GM19023 (cell line): ENCODE results near the gene FAM240B.

Source experiments
- ATAC-seq: cut with Tn5 transposase; IDR thresholded peaks from one replicate; pipeline ENCODE4 v1.9.1; 2021; ENCODE audit warnings: mild to moderate bottlenecking, moderate library complexity; ENCODE audit not compliant: unreplicated experiment

FAM240B gene

DNA sequence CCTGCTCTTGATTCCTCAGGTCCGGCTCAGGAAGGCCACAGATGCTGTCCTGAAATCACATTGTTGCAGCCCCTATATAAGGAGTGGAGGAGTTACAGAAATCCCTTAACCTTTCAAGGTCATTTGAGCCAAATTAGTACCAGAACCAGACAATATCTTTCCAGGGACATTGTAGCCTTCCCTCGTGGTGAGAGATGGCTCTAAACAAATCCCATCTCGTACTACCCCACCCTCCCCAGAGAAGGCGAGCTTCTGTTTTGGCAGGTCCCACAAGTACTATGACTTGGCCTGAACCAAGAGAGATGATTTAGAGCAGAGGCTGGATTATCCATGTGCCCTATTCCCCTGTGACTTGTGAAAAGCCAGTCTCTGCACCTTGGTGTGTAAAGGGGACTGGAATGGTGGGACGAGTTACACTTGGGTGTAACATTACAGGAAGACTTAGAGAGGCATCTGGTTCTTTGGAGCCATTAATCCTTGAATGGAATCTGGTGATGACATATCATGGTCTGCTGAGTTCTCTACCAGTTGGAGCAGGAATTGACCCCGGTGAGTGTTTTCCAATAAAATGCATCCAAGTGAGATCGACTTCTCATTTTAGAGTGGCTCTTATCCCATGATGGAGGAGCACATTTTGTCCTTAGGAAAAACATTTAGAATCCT is at the start of gene FAM240B:
FAM240B (minus strand) TSS at position 51 of the 663 bp plus-strand sequence. CDS start 16,134 bp downstream, outside the sequence.
- no peak for ATAC-seq

DNA sequence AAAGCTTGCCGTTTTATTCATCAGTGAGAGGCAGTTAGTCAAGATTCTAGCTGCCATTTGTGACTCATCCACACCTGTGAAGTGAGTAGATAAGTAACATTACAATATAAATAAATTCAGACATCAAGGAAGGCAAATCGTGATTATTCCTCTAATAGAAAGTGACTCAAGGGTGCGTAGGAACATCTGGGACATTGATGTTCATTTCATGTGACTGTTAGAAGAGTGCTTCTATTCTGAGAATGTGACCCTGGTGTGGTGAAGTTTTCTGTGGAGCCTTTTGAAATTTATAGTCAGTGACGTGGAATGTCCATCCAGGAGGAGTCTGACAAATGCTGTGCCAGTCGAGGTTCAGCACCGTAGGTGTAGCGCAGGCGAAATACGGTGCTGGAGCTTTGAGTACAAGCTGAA is 48.4 kb upstream of the FAM240B start:
- no peak for ATAC-seq

DNA sequence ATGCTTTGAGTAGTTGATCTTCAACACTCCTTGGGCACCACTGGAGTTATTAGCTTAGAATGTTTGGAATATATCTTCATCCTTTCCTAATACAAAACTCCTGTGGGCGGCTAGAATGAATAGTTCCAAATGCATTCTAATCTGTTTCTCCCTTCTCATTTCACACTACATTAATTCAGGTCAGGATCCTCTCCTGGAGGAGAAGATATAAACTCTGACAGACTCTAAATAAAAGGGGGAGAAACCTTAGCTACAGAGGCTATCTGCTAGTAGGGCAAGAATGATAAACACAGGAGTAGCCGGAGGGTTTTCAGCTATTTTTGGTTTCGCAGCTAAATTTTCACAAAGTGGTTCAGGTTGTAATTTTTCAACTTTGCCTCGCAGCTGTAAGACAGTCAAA is 45.2 kb upstream of the FAM240B start:
- no peak for ATAC-seq

DNA sequence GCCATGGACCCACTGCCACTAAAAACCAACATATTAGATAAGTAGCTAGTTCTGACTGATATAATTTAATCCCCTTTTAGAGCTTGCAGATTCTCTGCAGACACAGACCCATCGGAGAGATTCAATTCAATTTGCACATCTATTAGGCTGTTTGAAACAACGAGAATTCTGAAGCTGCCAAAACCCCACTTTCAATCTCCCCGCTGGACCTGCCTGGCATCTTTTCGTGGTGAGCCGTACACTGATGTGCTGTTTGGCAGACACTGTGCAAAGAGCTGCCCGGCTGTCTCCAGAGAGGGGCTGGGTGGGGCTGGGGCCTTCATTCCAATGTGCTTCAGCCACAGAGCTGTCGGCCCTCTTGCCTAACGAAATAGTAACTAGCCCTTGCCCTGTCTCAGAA is 42.1 kb upstream of the FAM240B start:
- ATAC-seq: no peak

DNA sequence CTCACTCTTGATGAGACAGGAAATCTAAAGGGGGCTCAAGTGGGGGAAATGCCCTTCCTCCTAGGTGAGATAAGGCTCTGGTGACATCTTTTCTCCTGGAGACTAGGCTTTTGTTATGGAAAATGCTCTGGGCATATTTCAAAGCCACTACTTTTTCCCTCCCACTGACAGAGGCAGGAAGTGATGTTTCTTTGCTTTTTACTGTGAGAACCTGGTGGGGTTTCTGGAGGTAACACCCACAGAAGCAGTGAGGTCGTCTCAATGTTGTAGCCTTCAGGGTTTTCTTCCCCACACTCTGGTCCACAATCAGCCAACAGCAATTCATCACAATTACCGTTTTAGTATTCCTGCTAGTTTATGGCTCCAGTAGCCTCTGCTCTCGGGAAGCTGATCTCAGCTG is 41.4 kb upstream of the FAM240B start:
- ATAC-seq: no peak

DNA sequence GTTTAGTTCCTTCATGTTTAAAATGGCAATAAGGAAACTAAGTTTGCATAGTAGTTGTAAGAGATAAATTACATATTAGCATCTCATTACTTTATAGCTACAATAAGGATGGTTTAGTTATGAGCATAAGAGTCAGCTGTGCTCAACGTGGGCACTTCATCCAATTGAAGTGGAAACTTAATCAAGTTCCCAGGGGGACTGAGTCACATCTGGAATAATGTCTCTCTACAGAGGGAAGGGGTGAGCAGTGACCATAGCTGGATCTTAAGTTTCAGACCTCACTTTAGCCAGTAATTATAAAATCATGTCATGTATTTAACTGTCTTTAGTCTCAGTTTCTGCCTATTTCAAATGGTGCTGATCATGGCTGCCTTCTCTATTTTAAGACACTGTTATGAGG is 36.8 kb upstream of the FAM240B start:
- ATAC-seq: no peak

DNA sequence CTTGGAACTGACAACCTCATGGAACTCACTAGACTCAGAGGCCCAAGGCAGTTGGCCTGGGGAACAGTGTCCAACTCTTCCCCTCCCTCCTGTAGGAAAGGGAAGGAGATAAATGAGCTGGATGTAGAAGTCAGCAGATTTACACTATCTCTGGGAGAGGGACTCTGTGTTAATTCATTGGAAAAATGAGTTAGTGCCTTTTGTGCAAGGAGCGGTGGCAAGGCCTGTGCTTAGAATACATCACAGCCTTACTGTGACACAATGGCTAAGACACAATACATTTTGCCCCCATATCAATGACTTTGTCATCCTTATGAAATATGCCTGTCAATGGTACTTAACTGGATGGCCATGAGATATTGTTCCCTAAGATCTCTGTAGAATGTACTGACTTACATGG is 28.0 kb upstream of the FAM240B start:
- ATAC-seq: no peak

DNA sequence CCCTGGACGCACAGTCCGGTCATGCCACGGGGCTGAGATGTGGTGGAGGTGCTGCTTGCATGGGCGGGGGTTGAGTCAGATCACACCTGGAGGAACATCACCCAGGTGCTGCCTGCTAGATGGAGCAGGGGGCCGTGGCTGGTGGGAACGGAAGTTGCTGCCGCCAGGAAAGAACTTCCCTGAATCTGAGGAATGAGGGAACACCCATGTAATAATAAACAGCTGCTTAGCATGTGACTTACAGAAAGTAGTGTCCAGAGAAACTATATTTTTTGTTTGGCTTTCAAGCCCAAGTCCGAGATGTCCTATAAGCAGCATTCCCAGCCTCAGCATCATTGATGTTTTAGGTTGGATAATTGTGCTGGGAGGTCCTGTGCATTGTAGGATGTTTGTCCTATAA is 27.1 kb upstream of the FAM240B start:
- no peak for ATAC-seq

DNA sequence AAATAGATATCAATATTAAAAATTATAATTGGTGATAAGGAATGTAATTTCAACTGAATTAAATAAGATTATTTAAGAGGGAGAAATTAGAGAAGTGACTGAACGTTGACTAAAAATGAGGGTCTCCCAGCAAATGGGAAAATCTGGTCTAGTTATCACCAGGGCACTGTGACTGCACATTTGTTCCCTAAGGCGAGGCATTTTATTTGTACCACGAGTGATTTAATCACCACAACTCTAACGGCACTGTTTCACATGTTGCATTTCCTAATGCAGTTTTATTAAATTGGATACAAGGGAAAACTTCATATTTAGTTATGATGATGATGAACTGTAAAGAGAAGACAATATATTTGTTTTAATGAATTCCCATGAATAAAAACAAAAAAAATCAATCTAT is 26.4 kb upstream of the FAM240B start:
- ATAC-seq: no peak

DNA sequence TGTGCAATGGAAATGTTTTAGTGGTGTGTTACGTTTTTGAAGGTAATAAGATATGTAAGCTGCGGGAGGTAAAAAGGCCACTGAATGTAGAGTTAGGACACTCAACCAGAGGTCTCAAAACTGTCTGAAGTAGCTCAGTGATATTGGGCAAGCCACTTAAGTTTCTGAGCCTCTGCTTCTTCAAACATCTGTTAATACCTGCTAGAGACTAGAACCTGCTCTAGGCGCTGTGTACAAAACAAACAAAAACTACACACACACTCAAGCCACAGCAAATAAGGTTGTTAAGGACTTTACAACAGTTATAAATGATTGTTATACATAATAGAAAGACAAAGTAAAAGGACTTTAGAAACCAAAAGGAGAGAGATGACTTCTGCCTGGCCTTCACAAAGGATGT is 24.6 kb upstream of the FAM240B start:
- no peak for ATAC-seq

DNA sequence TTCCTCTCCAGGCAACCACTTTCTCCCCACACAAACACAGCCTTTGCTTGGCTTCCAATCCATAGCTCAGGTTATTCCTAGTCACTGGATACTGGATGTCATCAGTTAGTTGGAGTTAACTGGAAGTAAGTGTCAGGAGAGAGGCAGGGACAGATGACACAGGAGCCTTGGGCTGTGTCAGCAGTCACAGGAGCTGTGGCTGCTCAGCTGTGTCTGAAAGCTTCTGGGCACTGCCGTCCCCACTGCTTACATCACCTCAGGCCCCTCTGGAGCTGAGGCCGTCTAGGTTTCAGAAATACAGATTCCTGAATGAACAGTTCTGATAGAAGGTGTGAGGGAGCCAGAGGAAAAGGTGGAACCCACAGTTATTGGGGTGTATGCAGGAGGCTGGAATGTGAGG is 17.3 kb upstream of the FAM240B start:
- no peak for ATAC-seq

DNA sequence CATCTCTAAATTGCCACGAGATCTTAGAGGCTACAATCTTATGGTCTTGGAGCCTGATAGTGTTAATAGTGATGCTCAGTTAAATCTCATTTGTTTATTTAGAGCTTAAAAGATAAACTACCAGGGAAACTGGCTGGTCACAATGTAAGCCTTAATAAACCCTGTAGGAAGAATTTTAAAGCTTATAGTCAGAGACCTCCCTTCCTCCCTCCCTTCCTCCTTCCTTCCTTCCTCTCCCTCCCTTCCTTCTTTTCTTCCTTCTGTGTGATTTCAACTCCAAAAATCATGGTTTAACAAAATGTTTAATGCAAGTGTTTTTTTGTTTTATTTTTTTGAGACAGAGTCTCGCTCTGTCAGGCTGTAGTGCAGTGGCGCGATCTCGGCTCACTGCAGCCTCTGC is 14.9 kb upstream of the FAM240B start:
- no peak for ATAC-seq

DNA sequence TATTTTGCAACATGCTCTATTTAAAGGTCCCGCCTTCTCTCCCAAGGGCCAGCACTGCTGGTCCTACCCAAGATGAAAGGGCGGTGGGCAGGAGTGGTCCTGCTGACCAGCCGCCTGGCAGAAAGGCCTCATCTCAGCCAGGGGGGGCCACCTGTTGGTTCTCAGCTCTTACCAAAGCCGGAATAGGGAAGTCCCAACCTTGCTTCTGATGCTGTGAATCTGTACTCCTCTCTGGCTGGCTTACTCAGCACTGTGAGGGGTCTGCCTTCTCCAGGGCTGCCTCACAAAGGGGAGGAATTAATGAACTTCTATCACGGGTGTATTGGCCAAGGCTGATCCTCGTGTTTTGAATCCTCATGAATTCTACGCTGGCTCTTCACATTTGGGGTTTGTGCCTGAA is 13.6 kb upstream of the FAM240B start:
- ATAC-seq: no peak

DNA sequence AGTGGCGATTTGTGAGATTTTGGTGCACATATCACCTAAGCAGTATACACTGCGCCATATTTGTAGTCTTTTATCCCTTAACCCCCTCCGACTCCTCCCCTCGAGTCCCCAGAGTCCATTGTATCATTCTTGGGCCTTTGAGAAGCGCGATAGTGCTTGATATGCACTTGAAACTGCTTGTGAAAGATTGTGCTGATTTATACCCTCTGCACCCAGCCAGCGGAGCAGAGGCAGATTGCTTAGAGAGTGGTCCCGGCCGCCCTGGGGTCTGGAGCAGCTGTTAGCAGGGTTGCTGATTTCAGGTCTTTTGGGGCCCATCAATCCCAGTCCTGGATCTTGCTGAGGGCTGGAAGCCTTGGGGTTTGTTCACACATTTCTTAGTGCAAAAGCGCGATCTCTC is 13.0 kb upstream of the FAM240B start:
- ATAC-seq: no peak

DNA sequence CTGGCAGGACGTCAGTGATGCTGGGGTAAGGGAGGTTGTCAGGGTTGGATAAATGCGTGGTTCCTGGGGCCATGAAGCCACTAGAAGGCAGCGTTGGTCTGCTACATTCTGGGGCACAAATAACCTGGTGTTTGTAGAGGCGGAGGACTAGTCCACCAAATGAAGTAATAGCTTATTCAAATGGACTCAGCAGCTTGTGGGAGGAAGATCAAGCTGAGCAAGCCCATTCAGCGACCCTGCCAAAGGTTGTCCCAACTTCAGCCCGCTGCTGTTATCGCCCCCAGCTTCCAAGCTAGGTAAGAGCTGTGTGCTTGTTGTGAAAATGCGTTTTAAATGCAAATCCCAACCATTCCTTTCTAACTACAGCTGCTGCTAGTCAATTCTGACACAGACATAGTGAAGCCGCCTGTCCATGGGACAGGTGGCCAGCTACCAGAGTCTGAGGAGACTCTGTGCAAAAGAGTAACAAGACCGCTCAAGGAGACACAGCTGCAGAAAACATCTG is 7.6 kb upstream of the FAM240B start:
- no peak for ATAC-seq

DNA sequence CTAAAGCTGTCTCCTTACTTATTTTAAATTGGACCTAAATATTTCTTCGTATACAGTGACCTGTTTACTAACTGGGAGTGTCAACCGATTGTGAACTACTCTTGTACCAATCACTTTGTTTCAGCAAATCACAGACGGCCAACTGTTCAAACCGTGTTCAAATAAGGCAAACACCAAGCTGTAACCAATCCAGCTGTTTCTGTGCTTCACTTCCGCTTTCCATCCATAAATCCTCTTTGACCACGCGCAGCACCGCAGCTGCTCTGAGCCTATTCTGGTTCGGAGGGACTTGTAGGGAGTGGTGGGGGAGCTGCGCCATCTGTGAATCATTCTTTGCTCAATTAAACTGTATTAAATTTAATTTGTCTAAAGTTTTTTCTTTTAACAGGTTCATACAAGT is 4.8 kb upstream of the FAM240B start:
- ATAC-seq: no peak

DNA sequence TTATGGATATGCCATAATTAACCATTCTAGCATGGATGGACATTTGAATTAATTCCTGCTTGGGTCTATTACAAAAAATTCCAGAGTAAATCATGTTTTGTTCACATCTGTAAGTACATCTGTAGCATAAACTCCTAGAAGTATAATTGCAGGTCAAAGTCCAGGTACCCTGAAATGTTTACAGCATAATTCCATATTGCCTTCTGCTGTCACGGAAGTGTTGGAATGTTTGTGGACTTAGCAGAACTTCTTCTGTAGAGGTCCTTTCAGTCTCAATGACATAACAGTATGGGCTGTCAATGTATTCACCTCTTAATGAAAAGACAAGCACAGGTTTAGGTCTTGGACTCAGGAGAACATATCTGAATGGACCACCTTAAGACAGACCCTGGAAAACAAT is 1.8 kb downstream of the FAM240B start:
- ATAC-seq: no peak

DNA sequence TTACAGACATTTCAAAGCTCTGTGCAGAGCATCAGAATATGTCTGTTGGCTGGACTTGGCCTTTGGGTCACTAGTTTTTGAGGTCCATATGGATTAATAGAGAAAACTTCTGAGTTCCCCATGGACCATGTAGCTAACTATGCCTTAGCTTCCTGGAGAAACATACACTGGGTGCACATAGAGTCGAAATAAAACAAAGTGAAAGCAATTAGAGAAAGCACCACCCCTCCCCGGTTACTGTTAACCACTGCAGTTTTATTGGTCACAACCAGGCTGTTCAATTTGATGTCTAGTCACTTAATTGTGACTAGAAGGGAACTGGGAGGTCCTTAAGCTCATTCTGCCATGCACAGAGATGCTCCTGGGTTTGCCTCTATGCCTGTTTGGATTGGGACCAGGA is 4.2 kb downstream of the FAM240B start:
- no peak for ATAC-seq

DNA sequence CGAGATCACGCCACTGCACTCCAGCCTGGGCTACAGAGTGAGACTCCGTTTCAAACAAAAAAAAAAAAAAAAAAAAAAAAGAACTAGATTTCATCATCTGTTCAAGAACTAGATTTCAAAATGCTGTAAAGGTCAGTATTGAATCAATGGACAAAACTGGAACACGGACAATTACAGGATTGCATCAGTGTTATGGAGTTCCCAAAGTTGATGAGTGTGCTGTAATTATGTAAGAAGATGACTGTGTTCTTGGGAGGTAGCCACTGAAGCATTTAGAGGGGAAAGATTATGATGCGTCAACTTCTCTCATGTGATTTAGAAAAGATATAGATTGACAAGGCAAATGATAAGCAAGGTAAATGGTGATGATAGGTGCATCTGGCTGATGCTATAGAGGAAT is 6.5 kb downstream of the FAM240B start:
- ATAC-seq: no peak

DNA sequence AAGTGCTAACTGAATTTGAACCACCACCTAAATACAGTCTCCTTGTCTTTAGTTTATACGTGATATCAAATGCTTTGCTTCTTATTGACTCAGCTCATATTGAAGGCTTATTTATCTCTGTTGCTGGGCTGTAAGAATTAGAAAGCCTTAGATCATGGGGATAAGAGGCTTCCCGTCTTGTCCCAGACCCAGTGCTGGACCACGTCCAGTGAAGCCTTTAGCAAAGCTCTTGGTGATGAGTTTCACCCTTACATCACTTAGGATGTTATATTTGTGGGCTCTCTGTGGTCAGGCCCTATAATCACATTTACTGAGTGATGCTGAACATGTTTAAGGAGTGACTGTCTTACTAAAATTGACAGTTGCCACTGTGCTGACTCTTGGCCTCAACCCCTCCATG is 11.2 kb downstream of the FAM240B start:
- ATAC-seq: no peak

DNA sequence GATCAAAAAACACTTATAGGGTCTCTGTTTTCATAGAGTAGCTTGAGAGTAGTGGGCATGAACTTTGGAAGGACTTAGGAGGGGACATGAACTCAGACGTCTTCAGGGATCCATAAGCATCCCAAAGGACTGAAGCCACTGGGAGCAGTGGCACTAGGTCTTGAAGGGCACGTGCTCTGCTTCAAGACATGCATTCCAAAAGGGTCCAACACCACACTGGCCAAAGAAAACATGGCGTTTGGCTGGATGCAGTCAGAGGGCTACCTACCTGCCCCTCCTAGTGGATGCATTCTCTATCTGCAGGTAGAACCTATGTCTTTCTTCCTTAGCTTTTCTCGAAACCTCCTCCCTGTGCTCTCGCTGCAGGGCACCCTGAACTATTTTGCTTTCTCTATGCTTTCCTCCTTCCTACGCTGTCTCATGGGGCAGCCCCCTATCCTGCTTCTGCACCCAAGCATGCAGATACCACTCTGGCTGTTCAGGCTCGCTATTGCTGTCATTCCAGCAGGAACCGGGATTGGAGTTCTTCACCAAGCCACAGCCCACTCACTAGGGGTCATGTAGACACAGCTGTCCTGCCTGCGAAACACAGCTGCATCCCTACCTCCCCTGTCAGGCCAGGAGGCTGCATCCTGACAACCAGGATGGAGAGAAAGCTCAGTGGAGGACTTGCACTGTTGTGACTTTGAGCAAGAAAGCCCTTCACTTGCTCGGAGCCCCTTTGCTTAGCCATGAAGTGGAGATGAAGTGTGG is 11.9 kb downstream of the FAM240B start:
- ATAC-seq: no peak

DNA sequence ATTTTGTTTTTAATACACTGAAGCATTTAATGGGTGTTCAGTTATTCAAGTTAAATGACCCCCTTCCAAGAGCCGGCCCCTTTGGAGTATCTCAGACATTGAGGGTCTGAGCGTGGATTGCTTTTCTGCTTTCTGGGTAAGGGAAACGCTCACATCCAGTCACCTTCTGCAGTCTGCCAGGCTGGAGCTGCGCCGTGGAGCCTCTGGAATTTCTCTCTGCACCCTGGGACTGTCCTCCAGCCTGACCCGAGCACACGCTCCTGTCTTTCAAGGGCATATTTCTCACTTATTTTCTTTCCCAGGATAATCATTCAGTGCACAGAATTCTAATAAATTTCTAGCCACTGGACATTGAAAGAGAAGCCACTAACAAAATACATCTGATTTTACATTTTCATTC is 13.4 kb downstream of the FAM240B start:
- no peak for ATAC-seq

DNA sequence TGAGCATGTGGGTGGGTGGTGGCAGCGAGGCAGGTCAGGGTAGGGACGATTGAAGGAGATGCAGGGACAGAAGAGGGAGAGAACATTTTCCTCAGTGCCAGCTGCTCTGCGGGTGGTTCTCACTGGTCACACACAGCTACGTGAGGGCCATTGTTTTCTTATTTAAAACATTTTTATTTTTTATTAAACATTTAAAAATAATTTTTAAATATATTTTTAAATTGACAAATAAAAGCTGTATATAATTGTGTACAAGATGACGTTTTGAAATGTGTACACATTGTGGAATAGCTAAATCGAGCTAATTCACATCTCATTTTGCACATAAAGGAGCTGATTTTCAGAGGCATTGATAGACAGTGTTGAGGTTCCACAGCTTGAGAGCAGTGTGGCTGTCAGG is 14.0 kb downstream of the FAM240B start:
- no peak for ATAC-seq
